ENCODE measurements around the gene TP53I13. TPM values are rescaled to one million over a fixed set of nuclear protein-coding genes. Genes with fewer than 3 reads are reported as not detected.

The TP53I13 gene
- total and polyA plus RNA-seq, 2 donors from 2014 or later = 51.6 to 75.5 TPM

DNA sequence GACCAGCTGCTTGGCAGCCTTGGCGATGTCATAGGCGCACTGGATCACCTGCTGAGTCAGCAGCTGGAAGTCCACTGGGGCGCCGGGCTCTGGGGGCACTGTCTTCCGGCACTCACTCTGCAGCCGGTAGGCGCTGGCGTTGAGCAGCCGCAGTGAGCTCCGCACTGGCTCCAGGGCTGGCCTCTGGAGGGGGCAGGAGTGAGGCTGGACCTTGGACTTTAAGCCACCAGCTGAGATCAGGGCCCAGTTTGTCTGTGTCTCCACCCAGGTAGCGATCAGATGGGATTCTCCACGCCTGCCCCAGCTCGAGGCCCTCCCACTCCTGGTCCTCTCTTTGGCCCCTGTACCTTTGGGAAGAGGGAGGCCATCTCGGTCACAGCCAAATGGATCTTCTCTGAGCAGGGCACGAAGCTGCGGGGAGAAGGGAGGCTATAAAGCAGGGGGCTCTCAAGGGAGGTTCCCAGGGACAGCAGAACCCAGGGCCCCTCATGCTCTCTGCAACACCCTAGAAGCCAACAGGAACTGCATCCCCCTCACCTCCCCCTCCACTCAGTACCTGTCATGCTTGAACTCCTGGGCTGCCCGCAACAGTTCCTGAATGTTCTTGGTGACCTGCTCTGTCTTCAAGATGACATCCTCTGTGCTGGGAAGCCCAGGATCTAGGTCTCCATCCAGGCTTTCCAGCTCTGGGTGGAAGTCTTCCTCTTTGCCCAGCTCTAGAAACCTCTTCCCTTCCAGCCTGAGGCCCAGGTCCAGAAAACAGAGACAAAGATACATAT, 6.4 kb downstream of the TP53I13 start:
- no peak overlapping the region for H3K27ac ChIP-seq (ENCODE audit: low read depth in 2 of 2, low read length in 2 of 2)
- no peaks in the 10 kb centered on the region for H3K27me3 ChIP-seq (ENCODE audit: control insufficient read depth, insufficient read depth, low read length)
- no peak overlapping the region for H3K4me3 ChIP-seq (ENCODE audit: low read length in 3 of 3)
- no peak overlapping the region for H3K9ac ChIP-seq (ENCODE audit: low read length in 3 of 3)
- DNase-seq (peak; percentile 29 to 70 (median 55)), FAIRE-seq (no peak)
- intact Hi-C loops (cut with DNase I) = no loop called here
- H3K4me1 ChIP-seq (ENCODE audit: control insufficient read depth in 2 of 3, insufficient read depth in 2 of 3, low read depth in 1 of 3, low read length in 3 of 3) = peaks cover 0 to 3% (median 2%) of the 10 kb centered on the region in 3 donors
- H3K9me3 ChIP-seq (ENCODE audit: control insufficient read depth in 2 of 3, insufficient read depth in 1 of 3, low read length in 3 of 3) = no peaks in the 10 kb centered on the region
- peaks cover 0 to 19% (median 12%) of the 10 kb centered on the region in 3 donors for H3K36me3 ChIP-seq (ENCODE audit: control insufficient read depth in 2 of 3, insufficient read depth in 3 of 3, low read length in 3 of 3)
- TF ChIP-seq, protein P1, sequence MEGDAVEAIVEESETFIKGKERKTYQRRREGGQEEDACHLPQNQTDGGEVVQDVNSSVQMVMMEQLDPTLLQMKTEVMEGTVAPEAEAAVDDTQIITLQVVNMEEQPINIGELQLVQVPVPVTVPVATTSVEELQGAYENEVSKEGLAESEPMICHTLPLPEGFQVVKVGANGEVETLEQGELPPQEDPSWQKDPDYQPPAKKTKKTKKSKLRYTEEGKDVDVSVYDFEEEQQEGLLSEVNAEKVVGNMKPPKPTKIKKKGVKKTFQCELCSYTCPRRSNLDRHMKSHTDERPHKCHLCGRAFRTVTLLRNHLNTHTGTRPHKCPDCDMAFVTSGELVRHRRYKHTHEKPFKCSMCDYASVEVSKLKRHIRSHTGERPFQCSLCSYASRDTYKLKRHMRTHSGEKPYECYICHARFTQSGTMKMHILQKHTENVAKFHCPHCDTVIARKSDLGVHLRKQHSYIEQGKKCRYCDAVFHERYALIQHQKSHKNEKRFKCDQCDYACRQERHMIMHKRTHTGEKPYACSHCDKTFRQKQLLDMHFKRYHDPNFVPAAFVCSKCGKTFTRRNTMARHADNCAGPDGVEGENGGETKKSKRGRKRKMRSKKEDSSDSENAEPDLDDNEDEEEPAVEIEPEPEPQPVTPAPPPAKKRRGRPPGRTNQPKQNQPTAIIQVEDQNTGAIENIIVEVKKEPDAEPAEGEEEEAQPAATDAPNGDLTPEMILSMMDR (IDR thresholded peaks at IDR 0.05; ENCODE audit: borderline replicate concordance, extremely low read depth, insufficient read depth) = no peak

DNA sequence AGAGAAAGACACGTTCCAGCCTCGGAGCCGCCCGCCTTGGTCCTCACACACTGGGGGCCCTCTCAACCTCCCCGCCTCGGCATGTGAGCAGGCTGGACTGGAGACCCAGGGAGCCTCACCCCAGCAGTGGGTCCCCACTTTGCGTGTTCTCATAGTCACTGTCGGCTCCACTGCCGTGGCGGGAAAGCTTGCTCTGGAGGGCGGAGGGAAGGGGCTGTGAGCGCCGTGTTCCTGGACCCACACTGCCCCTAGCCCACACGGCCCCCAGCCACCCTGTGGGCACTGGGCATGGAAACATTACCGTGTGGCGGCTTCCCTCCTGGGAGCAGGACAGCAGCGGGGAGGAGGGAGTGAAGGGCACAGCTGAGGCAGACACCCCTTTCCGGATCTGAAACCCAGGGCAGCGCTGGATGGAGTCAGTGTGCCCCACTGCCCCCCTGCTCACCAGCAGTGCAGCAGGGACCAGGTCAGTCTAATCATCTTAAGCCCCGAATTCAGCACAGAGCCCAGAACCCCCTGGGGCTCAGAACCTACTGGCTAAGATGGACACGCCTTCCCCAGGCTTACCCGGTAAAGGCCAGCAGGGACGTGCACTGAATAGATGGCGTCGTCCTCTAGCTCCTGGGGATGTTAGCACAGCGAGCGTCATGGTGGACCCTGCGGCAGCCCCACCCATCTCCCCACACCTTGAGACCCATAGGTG, 7.2 kb downstream of the TP53I13 start:
- Histone ChIP-seq H3K9me3 (ENCODE audit: control insufficient read depth in 2 of 3, insufficient read depth in 1 of 3, low read length in 3 of 3) (no peaks in the 10 kb centered on the region), H3K9ac (ENCODE audit: low read length in 3 of 3) (no peak overlapping the region), H3K4me3 (ENCODE audit: low read length in 3 of 3) (no peak overlapping the region), H3K4me1 (ENCODE audit: control insufficient read depth in 2 of 3, insufficient read depth in 2 of 3, low read depth in 1 of 3, low read length in 3 of 3) (peaks cover 0 to 3% (median 2%) of the 10 kb centered on the region in 3 donors), H3K27me3 (ENCODE audit: control insufficient read depth, insufficient read depth, low read length) (no peaks in the 10 kb centered on the region), H3K36me3 (ENCODE audit: control insufficient read depth in 2 of 3, insufficient read depth in 3 of 3, low read length in 3 of 3) (peaks cover 0 to 19% (median 12%) of the 10 kb centered on the region in 3 donors), H3K27ac (ENCODE audit: low read depth in 2 of 2, low read length in 2 of 2) (no peak overlapping the region)
- intact Hi-C loops (cut with DNase I) = no loop called here
- TF ChIP-seq, protein P1 (IDR thresholded peaks at IDR 0.05; ENCODE audit: borderline replicate concordance, extremely low read depth, insufficient read depth) = no peak
- FAIRE-seq = no peak
- peak in 2 of 5 donors; percentile 40 to 72 for DNase-seq

- H3K36me3 ChIP-seq (ENCODE audit: control insufficient read depth in 2 of 3, insufficient read depth in 3 of 3, low read length in 3 of 3) = peaks cover 0 to 19% (median 12%) of the 10 kb centered on the region in 3 donors
Observed at GRCh38 chr17:29576214-29577000, 7.9 kb downstream of the TP53I13 start.

More at GRCh38 chr17:29576214-29577000, 7.9 kb downstream of the TP53I13 start:
- H3K4me1 ChIP-seq (ENCODE audit: control insufficient read depth in 2 of 3, insufficient read depth in 2 of 3, low read depth in 1 of 3, low read length in 3 of 3) = peaks cover 0 to 3% (median 2%) of the 10 kb centered on the region in 3 donors
- no peaks in the 10 kb centered on the region for H3K9me3 ChIP-seq (ENCODE audit: control insufficient read depth in 2 of 3, insufficient read depth in 1 of 3, low read length in 3 of 3)
- no peak overlapping the region for H3K4me3 ChIP-seq (ENCODE audit: low read length in 3 of 3)
- FAIRE-seq (no peak), DNase-seq (peak in 1 of 5 donors; percentile 71)
- intact Hi-C loops (cut with DNase I) = no loop called here
- TF ChIP-seq, protein P1 (IDR thresholded peaks at IDR 0.05; ENCODE audit: borderline replicate concordance, extremely low read depth, insufficient read depth) = no peak
- no peak overlapping the region for H3K9ac ChIP-seq (ENCODE audit: low read length in 3 of 3)
- H3K27ac ChIP-seq (ENCODE audit: low read depth in 2 of 2, low read length in 2 of 2) = no peak overlapping the region
- H3K27me3 ChIP-seq (ENCODE audit: control insufficient read depth, insufficient read depth, low read length) = no peaks in the 10 kb centered on the region

Measured in kidney (tissue), 14 donors.